DOHH2 (cell line): ENCODE measurements around the gene SEPTIN8.

Experiments
- H3F3A ChIP-seq: fragments of 200-600 bp; sonication (generic), shearing (Covaris generic); 2 replicates; pipeline ENCODE4 v1.6.0; 2016; ENCODE audit warnings: antibody characterized with exemption, mild to moderate bottlenecking; ENCODE audit not compliant: control insufficient read depth, insufficient read depth
- H3K27ac ChIP-seq: fragments of 200-600 bp; sonication (generic); 2 replicates; pipeline ENCODE4 v1.5.1; 2014; ENCODE audit warnings: low read depth, mild to moderate bottlenecking, low read length, moderate library complexity
- H3K27me3 ChIP-seq: fragments of 200-600 bp; sonication (generic); 2 replicates; pipeline ENCODE4 v1.6.1; 2014; ENCODE audit warnings: mild to moderate bottlenecking, low read length, mixed read lengths; ENCODE audit not compliant: control insufficient read depth
- H3K36me3 ChIP-seq: fragments of 200-600 bp; sonication (generic); 2 replicates; pipeline ENCODE4 v1.6.1; 2014; ENCODE audit warnings: mild to moderate bottlenecking, low read length, moderate library complexity, mixed read lengths; ENCODE audit not compliant: control insufficient read depth
- H3K4me1 ChIP-seq: fragments of 200-600 bp; sonication (generic); 2 replicates; pipeline ENCODE4 v1.6.1; 2014; ENCODE audit warnings: mild to moderate bottlenecking, low read length, mixed read lengths; ENCODE audit not compliant: control insufficient read depth
- H3K4me2 ChIP-seq: fragments of 200-600 bp; sonication (generic); 2 replicates; pipeline ENCODE4 v1.6.0; 2014; ENCODE audit warnings: mild to moderate bottlenecking, low read length, moderate library complexity
- H3K4me3 ChIP-seq: fragments of 200-600 bp; sonication (generic); 2 replicates; pipeline ENCODE4 v1.5.1; 2014; ENCODE audit warnings: mild to moderate bottlenecking, low read length, mixed read lengths
- H3K79me2 ChIP-seq: fragments of 200-600 bp; sonication (generic); 2 replicates; pipeline ENCODE4 v1.6.1; 2014; ENCODE audit warnings: mild to moderate bottlenecking, low read length, mixed read lengths; ENCODE audit not compliant: control insufficient read depth
- H3K9me2 ChIP-seq: fragments of 200-600 bp; sonication (generic); replicated peaks from 2 replicates; pipeline ENCODE4 v1.6.1; 2014; ENCODE audit warnings: mild to moderate bottlenecking, low read length, mixed read lengths; ENCODE audit not compliant: control insufficient read depth
- H3K9me3 ChIP-seq: fragments of 200-600 bp; sonication (generic); 2 replicates; pipeline ENCODE4 v1.6.1; 2014; ENCODE audit warnings: antibody characterized with exemption, low read length, mixed read lengths; ENCODE audit not compliant: control insufficient read depth, insufficient read depth
- H4K20me1 ChIP-seq: fragments of 200-600 bp; sonication (generic); 2 replicates; pipeline ENCODE4 v1.6.0; 2014; ENCODE audit warnings: low read depth, mild to moderate bottlenecking, antibody characterized with exemption, low read length, moderate library complexity; ENCODE audit not compliant: control insufficient read depth, insufficient read depth
- CTCF ChIP-seq: fragments of 200-600 bp; sonication (generic); IDR thresholded peaks from one replicate; pipeline ENCODE4 v1.5.1; 2014; ENCODE audit warnings: antibody characterized with exemption, mild to moderate bottlenecking, low read depth, low read length; ENCODE audit not compliant: poor library complexity, severe bottlenecking
- EZH2phosphoT487 ChIP-seq: fragments of 200-600 bp; sonication (generic); IDR thresholded peaks from 2 replicates; pipeline ENCODE4 v1.6.1; 2017; ENCODE audit warnings: borderline replicate concordance, mild to moderate bottlenecking, antibody characterized with exemption, low read length, moderate library complexity, mixed read lengths

The SEPTIN8 gene

GRCh38 chr5:132734687-132735086 is 42.4 kb downstream of the SEPTIN8 start:
- TF ChIP-seq CTCF = no peak
- no peak for TF ChIP-seq EZH2phosphoT487
- Histone ChIP-seq H3K36me3 (no peaks in the 10 kb centered on the region), H4K20me1 (no peaks in the 10 kb centered on the region), H3K4me2 (no peak overlapping the region), H3K9me2 (no peaks in the 10 kb centered on the region), H3K4me1 (peaks cover 20% of the 10 kb centered on the region), H3F3A (no peaks in the 10 kb centered on the region), H3K4me3 (no peak overlapping the region), H3K27me3 (no peaks in the 10 kb centered on the region), H3K27ac (no peak overlapping the region), H3K9me3 (no peaks in the 10 kb centered on the region), H3K79me2 (peaks cover 16% of the 10 kb centered on the region)

GRCh38 chr5:132733499-132734148 is 43.4 kb downstream of the SEPTIN8 start:
- TF ChIP-seq CTCF (no peak), EZH2phosphoT487 (no peak)
- Histone ChIP-seq H4K20me1 (no peaks in the 10 kb centered on the region), H3K9me3 (no peaks in the 10 kb centered on the region), H3K36me3 (no peaks in the 10 kb centered on the region), H3K9me2 (no peaks in the 10 kb centered on the region), H3K27ac (no peak overlapping the region), H3F3A (no peaks in the 10 kb centered on the region), H3K79me2 (peaks cover 16% of the 10 kb centered on the region), H3K27me3 (no peaks in the 10 kb centered on the region), H3K4me2 (no peak overlapping the region), H3K4me3 (no peak overlapping the region), H3K4me1 (peaks cover 20% of the 10 kb centered on the region)

GRCh38 chr5:132729896-132730295 is 47.1 kb downstream of the SEPTIN8 start:
- Histone ChIP-seq H3K4me1 (no peaks in the 10 kb centered on the region), H3K27me3 (no peaks in the 10 kb centered on the region), H3K9me3 (no peaks in the 10 kb centered on the region), H3K27ac (no peak overlapping the region), H4K20me1 (no peaks in the 10 kb centered on the region), H3K4me3 (no peak overlapping the region), H3K36me3 (0 out of 2 replicates have a peak, but pooled peaks cover 3% of the 10 kb centered on the region), H3K79me2 (no peaks in the 10 kb centered on the region), H3K9me2 (no peaks in the 10 kb centered on the region), H3F3A (0 out of 2 replicates have a peak, but pooled peaks cover 3% of the 10 kb centered on the region), H3K4me2 (no peak overlapping the region)
- TF ChIP-seq CTCF (no peak), EZH2phosphoT487 (no peak)
